Mesodermal cell (in vitro differentiated cells): Measurements from ENCODE around the gene ERBB4.

ENCODE experiments used
- H3K27ac ChIP-seq: 2 replicates; pipeline ENCODE4 v1.7.0; 2013; ENCODE audit warnings: mild to moderate bottlenecking, low read depth, low read length, moderate library complexity; ENCODE audit not compliant: severe bottlenecking
- H3K36me3 ChIP-seq: 2 replicates; pipeline ENCODE4 v1.7.1; 2013; ENCODE audit warnings: mild to moderate bottlenecking, low read length, moderate library complexity; ENCODE audit not compliant: control insufficient read depth, insufficient read depth
- H3K4me1 ChIP-seq: one replicate; pipeline ENCODE4 v1.7.1; 2013; ENCODE audit warnings: mild to moderate bottlenecking, low read length; ENCODE audit not compliant: insufficient read depth, control insufficient read depth, poor library complexity, severe bottlenecking
- H3K4me3 ChIP-seq: 2 replicates; pipeline ENCODE4 v1.7.0; 2013; ENCODE audit warnings: low read length, control low read depth, mild to moderate bottlenecking; ENCODE audit not compliant: insufficient read depth, poor library complexity, severe bottlenecking; ENCODE audit errors: extremely low read depth
- H3K9me3 ChIP-seq: 2 replicates; pipeline ENCODE4 v1.7.1; 2013; ENCODE audit warnings: mild to moderate bottlenecking, low read length, moderate library complexity; ENCODE audit not compliant: control insufficient read depth
- WGBS, 2 experiments: methylation state at CpG; one replicate each; pipeline ENCODE4 v1.1.5; 2013; ENCODE audit warnings: missing lambda C conversion rate in 2 of 2; ENCODE audit not compliant: insufficient coverage in 2 of 2; 5-methylcytosine and 5-hydroxymethylcytosine counted together

Gene ERBB4

DNA sequence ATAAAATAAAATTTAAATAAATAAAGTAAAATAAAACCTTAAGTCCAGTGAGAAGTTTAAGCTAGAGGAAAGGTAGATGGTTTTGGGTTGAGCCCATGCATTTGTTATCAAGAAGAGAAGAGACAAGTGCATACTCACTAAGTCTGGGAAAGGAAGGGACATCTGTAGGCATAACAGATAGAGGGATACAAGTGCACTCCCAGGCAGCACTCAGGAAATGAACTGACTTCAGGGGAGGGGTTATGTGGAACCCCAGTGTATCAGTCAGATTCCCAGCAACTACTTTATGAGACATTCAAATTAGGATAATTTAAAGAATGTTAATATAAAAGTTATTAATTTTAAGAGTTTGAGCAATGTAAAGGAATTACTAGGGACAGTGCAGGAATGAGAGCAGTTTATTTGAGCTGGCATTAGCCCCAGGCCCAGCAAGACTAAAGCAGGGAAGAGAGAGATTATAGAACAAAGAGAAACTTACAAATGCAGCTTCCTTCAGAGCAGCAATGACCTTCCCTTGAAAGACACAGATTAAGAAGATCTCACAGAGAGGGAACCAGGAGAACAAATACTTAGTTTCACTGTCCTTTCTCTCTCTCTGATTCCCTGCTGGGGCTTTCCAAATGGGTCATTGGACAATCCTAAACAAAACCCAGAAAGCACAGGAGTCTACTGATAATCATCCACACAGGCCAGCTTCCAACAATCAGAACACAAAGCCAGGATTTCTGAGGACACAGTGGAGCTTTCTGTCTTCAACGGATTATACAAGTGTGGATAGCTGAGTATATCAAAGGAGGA is 109.7 kb downstream of the ERBB4 start:
- H3K27ac ChIP-seq = peak overlapping the region; percentile 36
- no peak overlapping the region for H3K4me3 ChIP-seq
- no peaks in the 10 kb centered on the region for H3K36me3 ChIP-seq
- WGBS, 2 experiments = no CpG with 5 or more reads among the region's 1 CpG
- H3K9me3 ChIP-seq = no peaks in the 10 kb centered on the region
- no peaks in the 10 kb centered on the region for H3K4me1 ChIP-seq

DNA sequence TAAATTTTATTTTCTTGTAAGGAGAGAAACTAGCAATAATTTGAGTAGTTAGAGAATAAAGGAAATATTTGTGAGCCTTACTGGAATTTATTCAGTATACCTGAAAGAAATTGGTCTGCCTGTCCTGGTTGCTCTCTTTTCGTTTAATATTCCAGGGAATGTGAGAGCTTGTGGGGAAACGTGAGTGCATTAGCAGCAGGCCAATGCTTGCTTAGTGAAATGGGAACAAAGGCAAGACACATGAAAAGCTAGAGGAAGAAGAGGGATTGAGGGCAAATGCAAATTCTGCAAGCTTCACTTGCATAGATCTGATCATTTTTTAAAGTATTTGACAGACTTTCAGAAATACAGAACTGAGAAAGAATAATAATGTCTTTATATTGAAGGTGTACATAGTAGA is 111.0 kb downstream of the ERBB4 start:
- no peak overlapping the region for H3K4me3 ChIP-seq
- 29 to 60% methylated on average over 2 of the region's 2 CpGs for WGBS, 2 experiments
- H3K36me3 ChIP-seq = no peaks in the 10 kb centered on the region
- no peaks in the 10 kb centered on the region for H3K9me3 ChIP-seq
- no peaks in the 10 kb centered on the region for H3K4me1 ChIP-seq
- H3K27ac ChIP-seq = no peak overlapping the region

DNA sequence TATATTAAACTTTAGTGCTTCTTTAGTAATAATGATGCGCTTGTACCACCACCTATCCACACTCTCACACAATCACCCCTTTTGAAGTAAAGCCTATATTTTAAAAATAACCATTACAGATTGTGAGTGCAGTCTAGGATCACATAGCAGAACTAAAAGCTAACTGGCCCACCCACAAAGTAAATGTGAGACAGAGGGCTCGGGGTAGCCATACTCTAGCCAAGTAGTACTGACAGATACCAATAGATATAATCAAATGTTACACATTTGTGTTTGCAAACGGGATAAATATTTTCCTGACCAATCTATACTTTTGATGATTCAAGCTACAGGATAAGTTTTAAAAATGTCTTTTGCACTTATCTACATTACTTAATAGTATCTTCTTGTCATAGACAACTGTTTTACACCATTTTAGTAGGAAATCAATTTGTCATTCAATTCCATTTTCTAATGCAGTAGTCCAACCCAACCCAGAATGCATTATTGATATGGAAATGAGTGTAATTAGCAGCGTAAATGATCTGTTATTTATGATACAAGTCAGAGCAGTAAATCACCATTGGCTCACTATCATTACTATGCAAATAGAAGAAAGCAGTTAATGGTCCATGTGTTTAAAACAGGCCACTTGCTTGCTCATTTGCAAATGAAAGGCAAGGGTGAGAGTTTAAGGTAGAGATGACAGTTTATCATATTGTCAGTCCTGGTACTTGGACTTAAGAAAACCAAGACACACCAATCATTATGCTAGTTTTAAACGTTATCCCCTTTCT is 111.8 kb downstream of the ERBB4 start:
- Histone ChIP-seq H3K4me3 (no peak overlapping the region), H3K36me3 (no peaks in the 10 kb centered on the region), H3K9me3 (no peaks in the 10 kb centered on the region), H3K4me1 (no peaks in the 10 kb centered on the region), H3K27ac (no peak overlapping the region)
- 40% methylated on average over 1 of the region's 5 CpGs; no CpG with 5 or more reads in 1 of the 2 experiments for WGBS, 2 experiments

DNA sequence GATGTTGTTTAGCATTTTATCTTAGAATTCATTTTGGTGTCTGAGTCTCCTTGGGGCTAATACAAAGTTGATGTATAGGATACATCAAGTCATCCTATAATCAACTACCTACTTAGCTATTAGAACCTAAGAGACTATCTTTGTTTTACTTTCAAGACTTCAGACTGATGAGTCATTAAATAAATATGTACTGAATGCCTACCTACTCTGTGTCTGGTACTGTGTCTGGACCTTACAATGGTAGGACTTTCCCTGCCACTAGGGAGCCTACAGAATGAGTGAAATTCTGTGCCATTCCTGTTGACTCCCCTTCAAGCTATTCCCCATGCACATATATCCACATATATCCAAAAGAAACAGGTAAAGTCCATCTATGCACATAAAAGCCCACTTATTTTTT is 114.5 kb downstream of the ERBB4 start:
- no peaks in the 10 kb centered on the region for H3K4me1 ChIP-seq
- H3K27ac ChIP-seq = no peak overlapping the region
- no peaks in the 10 kb centered on the region for H3K36me3 ChIP-seq
- H3K4me3 ChIP-seq = no peak overlapping the region
- no peaks in the 10 kb centered on the region for H3K9me3 ChIP-seq

DNA sequence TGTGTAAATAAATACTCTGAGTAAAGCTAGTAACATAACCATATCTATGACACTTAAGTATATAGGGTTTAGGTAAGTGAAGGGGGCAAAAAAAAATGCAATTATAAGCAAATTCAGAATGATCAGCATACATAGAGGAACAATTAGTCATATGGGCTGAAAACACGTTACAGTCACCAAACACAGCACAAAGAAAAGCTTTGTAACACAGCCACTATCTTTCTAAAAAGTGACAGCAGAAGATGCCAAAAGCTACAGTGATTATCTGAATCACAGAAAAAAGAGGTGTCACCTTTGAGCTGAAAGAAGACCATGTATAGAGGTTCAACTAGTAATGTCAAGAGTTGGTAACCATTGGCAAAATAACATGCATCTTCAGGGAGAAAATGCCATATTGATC is 115.5 kb downstream of the ERBB4 start:
- Histone ChIP-seq H3K36me3 (no peaks in the 10 kb centered on the region), H3K9me3 (no peaks in the 10 kb centered on the region), H3K4me3 (no peak overlapping the region), H3K27ac (no peak overlapping the region), H3K4me1 (no peaks in the 10 kb centered on the region)
- no CpG with 5 or more reads among the region's 1 CpG for WGBS, 2 experiments

DNA sequence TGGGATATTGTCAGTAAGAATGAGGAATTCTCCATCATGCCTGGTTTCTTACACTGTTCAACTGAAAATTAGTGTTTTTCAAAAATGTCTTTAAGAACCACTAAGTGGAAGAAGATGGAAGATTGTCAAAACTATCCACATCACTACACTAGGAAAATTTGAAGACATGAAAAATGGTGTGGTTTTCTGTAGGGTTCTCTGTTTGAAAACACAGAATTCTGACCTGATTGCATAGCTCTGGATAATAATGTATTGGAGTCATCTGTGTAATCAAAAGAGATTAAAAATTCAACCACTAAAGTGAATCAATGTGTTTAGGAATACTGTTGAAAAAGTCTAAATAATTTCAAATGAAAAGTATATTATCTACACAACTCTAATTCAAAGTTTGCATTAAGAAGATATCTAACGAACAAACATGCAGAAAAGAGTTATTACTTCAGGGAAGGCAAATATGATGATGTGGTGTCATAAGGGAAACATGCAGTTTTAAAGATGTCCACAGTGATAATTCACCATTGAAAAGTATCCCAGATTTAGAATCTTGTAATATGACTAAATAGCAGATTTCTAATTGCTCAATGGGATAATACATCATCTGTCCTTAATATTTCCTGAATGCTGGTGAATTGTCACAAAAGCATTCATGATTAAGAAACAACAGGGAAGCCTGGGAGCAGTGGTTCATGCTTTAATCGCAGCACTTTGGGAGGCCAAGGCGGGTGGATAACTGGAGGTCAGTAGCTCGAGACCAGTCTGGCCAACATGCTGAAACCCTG is 116.9 kb downstream of the ERBB4 start:
- Histone ChIP-seq H3K4me3 (no peak overlapping the region), H3K9me3 (no peaks in the 10 kb centered on the region), H3K4me1 (no peaks in the 10 kb centered on the region), H3K27ac (no peak overlapping the region), H3K36me3 (no peaks in the 10 kb centered on the region)
- WGBS, 2 experiments = 91 to 100% methylated on average over 2 to 3 of the region's 4 CpGs

DNA sequence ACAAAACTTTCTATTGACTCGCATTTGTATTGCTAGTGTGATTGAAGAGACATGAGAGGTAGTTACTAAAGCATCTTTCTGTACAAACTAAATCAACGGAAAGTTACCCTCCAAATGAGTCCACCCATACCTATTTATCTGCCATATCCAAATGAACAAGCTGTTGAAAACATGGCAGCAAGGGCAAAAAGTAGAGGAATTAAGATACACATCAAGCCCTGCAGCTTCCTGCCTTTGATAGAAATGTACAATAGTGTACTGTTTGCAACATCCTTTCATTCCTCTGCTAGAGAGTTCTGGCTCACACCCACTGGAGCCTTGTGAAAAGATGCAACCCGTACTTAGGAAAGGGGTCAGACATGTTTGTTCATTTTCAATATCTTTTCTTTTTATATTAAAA is 122.5 kb downstream of the ERBB4 start:
- H3K36me3 ChIP-seq = no peaks in the 10 kb centered on the region
- no peaks in the 10 kb centered on the region for H3K4me1 ChIP-seq
- H3K4me3 ChIP-seq = no peak overlapping the region
- WGBS, 2 experiments = no CpG with 5 or more reads among the region's 3 CpGs
- no peaks in the 10 kb centered on the region for H3K9me3 ChIP-seq
- no peak overlapping the region for H3K27ac ChIP-seq

DNA sequence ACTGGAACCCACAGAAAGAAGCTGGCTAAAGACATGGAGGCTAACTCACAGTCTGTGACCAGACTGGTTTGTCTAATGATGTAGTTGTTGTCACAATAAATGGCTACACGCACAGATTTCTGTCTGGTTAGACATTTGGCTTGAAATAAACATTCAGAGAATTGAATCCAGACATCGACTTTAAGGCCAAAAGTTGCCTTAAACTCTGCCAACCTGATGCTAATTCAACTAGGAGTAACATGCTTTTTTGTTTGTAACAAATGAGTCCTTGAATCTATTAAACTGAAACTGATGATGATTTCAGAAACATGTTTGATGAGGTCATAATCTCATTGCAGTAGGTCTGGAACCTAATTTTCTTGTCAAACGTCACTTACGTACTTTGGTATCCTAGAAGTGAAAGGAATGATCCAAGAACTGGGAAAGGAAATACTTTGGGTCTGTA is 123.8 kb downstream of the ERBB4 start:
- Histone ChIP-seq H3K9me3 (no peaks in the 10 kb centered on the region), H3K36me3 (no peaks in the 10 kb centered on the region), H3K4me3 (no peak overlapping the region), H3K4me1 (no peaks in the 10 kb centered on the region), H3K27ac (no peak overlapping the region)
- 85 to 95% methylated on average over 4 of the region's 4 CpGs for WGBS, 2 experiments

DNA sequence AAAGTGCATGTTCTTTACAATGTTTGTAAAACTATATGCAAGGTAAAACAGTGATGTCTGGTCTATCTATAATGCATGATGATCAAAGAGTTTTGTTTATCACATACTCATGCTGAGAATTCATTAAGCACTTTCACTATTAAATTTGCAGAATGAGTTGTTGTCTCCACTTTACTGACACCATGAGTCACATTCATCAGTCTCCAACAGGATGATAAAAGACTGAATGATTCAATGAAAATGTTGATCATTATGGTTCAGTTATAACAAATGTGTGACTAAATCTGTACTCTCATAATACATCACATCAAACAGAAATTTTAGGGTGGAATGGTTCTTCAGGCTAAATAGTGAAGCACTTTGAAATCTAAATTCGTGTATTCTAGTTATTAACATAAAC is 129.0 kb downstream of the ERBB4 start:
- Histone ChIP-seq H3K27ac (no peak overlapping the region), H3K4me1 (no peaks in the 10 kb centered on the region), H3K4me3 (no peak overlapping the region), H3K36me3 (no peaks in the 10 kb centered on the region), H3K9me3 (no peaks in the 10 kb centered on the region)
- no CpG with 5 or more reads among the region's 1 CpG for WGBS, 2 experiments

DNA sequence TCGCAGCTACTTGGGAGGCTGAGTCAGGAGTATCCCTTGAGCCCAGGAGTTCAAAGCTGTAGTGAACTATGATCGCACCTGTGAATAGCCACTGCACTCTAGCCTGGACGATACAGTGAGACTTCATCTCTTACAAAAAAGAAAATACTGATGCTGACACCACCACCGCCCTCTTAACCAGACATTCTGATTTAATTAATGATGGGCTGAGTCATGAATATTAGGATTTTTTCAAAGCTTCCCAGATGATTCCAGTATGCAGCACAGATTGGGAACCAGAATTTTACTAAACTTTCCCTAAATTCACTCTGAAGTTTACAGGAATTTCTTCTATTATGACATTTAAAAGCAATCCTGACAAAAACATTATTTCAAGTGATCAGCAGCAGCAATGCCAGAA is 130.1 kb downstream of the ERBB4 start:
- 92 to 97% methylated on average over 2 of the region's 4 CpGs for WGBS, 2 experiments
- Histone ChIP-seq H3K9me3 (no peaks in the 10 kb centered on the region), H3K4me3 (no peak overlapping the region), H3K4me1 (no peaks in the 10 kb centered on the region), H3K36me3 (no peaks in the 10 kb centered on the region), H3K27ac (no peak overlapping the region)
